ENCODE data around the gene BLCAP. TPM values are rescaled to one million over a fixed set of nuclear protein-coding genes. Genes with fewer than 3 reads are reported as not detected.

Gene BLCAP
- total and polyA plus RNA-seq, 9 donors: 27.7 to 147 (median 62.0) TPM

DNA sequence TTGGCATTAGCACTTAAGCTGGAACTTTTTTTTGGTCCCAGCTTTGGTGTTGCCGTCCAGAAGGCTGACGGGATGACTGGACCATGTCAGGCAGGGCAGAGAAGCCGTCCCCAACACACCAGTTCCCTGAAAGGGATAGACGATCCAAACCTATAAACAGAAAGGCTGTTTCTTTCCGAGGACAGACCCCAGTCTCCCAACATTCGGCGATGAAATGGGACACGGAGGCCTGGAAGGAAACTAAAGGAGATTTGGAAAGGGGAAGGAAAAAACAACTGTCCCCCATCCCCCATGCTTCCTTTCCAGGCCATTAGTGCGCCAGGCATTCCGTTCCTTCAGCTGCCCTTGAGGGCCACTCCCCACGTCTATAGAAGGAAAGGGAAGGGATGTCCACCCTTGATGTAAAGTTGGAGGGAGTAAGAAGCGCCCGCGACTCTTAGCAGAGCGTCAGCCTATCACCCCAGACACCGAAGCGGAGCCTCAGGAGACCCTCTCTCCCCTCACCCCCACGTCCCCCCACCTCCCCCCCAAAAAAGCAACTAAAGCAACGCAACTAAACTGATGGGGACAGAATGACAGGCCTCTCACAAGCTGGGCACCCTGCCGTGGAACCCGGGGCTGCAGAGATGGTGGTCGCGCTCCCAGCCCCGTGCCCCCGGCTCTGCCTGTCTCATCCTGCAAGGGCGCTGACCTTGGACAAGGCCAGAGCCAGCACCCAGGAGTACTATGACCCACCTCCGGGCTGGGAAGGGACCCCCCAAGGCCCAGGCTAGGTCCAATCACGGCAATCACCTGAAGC, 638 bp downstream of the BLCAP start:
- intact Hi-C loops (cut with DNase I): loop anchor here (5.0 to 10.0 kb wide), 4 partner anchors 122 to 142 kb away; no protein-coding TSS in a partner anchor

GRCh38 chr20:37526238-37526838, 1.3 kb downstream of the BLCAP start:
- intact Hi-C loops (cut with DNase I): loop anchor here (5.0 to 10.0 kb wide), 4 partner anchors 122 to 142 kb away; no protein-coding TSS in a partner anchor
- WGBS, 3 donors: 3 to 4% (median 3%) methylated on average over 10 of the region's 10 CpGs
- TF ChIP-seq EP300 (IDR thresholded peaks at IDR 0.05) (no peak), POLR2A (IDR thresholded peaks at IDR 0.05) (no peak), CTCF (IDR thresholded peaks at IDR 0.05) (no peak)
- Histone ChIP-seq H3K27me3 (no peaks in the 10 kb centered on the region), H3K27ac (no peak overlapping the region), H3K4me1 (ENCODE audit: insufficient read depth) (peaks cover 13% of the 10 kb centered on the region), H3K36me3 (no peaks in the 10 kb centered on the region), H3K4me3 (peak overlapping the region; percentile 87), H3K9me3 (no peaks in the 10 kb centered on the region)
- peak in 1 of 5 donors; percentile 56 for DNase-seq

More for the DNA sequence above, 638 bp downstream of the BLCAP start:
- DNase-seq: peak in 1 of 5 donors; percentile 45
- Histone ChIP-seq H3K27ac (peak overlapping the region; percentile 82 to 96), H3K4me1 (ENCODE audit: insufficient read depth) (peaks cover 13% of the 10 kb centered on the region), H3K4me3 (peak overlapping the region; percentile 87), H3K36me3 (no peaks in the 10 kb centered on the region), H3K9me3 (no peaks in the 10 kb centered on the region), H3K27me3 (no peaks in the 10 kb centered on the region)
- TF ChIP-seq POLR2A (IDR thresholded peaks at IDR 0.05) (no peak), CTCF (IDR thresholded peaks at IDR 0.05) (no peak), EP300 (IDR thresholded peaks at IDR 0.05) (no peak)
- 0 to 1% (median 0%) methylated on average over 21 to 28 of the region's 28 CpGs for WGBS, 3 donors

DNA sequence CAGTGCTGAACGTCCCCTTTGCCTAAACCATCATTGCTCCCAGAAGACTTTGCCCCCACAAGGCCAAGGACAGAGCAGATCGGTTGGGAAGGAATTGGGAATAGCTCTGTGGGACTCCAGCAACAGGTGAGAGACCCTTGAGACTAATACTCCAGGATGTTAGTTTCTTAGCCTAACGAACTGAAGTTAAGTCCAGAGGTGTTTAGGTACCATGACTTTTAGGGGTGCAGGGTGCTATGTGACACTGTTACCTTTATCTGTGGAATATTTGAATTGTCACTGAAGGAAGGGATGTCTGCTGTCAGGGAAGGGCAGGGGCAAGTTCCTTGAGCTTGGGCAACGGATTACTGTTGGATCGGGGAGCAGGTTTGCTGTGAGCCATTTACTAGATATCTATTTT, 1.9 kb downstream of the BLCAP start:
- Histone ChIP-seq H3K27me3 (no peaks in the 10 kb centered on the region), H3K4me3 (no peak overlapping the region), H3K4me1 (ENCODE audit: insufficient read depth) (peaks cover 16% of the 10 kb centered on the region), H3K9me3 (no peaks in the 10 kb centered on the region), H3K27ac (no peak overlapping the region), H3K36me3 (no peaks in the 10 kb centered on the region)
- intact Hi-C loops (cut with DNase I): loop anchor here (5.0 to 10.0 kb wide), 4 partner anchors 121 to 141 kb away; no protein-coding TSS in a partner anchor
- no peak for TF ChIP-seq EP300 (IDR thresholded peaks at IDR 0.05)
- no peak for TF ChIP-seq CTCF (IDR thresholded peaks at IDR 0.05)
- 37 to 49% (median 47%) methylated on average over 5 of the region's 5 CpGs for WGBS, 3 donors
- no peak for DNase-seq

DNA sequence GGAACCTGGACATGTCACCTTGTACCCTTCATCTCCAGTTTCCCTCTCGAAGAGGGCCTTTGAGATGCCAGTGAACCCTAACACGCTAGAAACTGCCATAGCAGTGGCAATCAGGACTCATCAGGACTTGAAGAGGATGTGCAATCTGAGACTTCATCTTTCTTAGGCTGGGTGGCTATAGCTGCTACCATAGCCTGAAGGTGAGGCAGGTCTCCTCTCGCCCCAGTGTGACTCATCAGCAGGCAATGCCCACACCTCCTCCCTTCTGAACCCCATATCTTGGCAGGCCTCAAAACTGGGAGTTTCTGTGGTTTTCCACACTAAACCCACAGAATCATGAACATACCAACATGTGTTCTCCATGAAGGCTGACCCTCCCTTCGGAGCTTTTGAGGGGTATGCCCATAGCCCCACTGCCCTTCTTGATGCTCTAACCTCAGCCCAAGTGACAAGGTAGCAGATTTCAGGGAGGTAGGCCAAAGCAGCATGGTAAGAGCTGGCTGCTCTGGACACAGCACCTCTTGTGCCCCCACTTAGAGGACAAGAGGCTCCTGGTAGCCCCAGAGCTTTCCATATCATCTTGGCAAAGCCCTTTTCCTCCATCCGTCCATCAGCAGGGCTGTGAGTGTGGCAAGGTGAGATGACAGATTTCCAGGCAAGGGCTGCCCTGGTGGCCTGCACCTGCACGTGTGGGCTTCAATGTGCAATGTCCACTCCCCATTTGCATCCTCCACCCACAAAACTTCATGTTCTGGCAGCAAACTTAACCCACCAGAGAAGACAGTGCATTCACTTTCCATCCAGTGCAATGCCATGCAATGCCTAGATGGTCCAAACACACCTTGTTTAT, 2.6 kb downstream of the BLCAP start:
- Histone ChIP-seq H3K36me3 (no peaks in the 10 kb centered on the region), H3K4me3 (no peak overlapping the region), H3K9me3 (no peaks in the 10 kb centered on the region), H3K4me1 (ENCODE audit: insufficient read depth) (peaks cover 18% of the 10 kb centered on the region), H3K27me3 (no peaks in the 10 kb centered on the region), H3K27ac (no peak overlapping the region)
- WGBS, 3 donors: 61 to 66% (median 62%) methylated on average over 6 of the region's 6 CpGs
- no peak for DNase-seq
- intact Hi-C loops (cut with DNase I): loop anchor here (5.0 to 10.0 kb wide), 5 partner anchors 120 to 1342 kb away; no protein-coding TSS in a partner anchor
- TF ChIP-seq CTCF (IDR thresholded peaks at IDR 0.05): no peak
- TF ChIP-seq POLR2A (IDR thresholded peaks at IDR 0.05): no peak
- TF ChIP-seq EP300 (IDR thresholded peaks at IDR 0.05): no peak
